ENCODE results near the gene VCY.
"Not testable (repeated sequence)": the region's sequence is repeated elsewhere in the genome, so short reads cannot be mapped to it uniquely, and the experiment has no call there.

- TF ChIP-seq, protein P1, sequence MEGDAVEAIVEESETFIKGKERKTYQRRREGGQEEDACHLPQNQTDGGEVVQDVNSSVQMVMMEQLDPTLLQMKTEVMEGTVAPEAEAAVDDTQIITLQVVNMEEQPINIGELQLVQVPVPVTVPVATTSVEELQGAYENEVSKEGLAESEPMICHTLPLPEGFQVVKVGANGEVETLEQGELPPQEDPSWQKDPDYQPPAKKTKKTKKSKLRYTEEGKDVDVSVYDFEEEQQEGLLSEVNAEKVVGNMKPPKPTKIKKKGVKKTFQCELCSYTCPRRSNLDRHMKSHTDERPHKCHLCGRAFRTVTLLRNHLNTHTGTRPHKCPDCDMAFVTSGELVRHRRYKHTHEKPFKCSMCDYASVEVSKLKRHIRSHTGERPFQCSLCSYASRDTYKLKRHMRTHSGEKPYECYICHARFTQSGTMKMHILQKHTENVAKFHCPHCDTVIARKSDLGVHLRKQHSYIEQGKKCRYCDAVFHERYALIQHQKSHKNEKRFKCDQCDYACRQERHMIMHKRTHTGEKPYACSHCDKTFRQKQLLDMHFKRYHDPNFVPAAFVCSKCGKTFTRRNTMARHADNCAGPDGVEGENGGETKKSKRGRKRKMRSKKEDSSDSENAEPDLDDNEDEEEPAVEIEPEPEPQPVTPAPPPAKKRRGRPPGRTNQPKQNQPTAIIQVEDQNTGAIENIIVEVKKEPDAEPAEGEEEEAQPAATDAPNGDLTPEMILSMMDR (IDR thresholded peaks at IDR 0.05; ENCODE audit: insufficient read depth, low read depth, low read length): not testable (repeated sequence)
- not testable (repeated sequence) for TF ChIP-seq EZH2 (IDR thresholded peaks at IDR 0.05; ENCODE audit: insufficient read depth, low read length)
These were observed 25.6 kb upstream of the VCY start for GRCh38 chrY:14011916-14012315.

Data from astrocyte (in vitro differentiated cells and primary cell).